Right lobe of liver (tissue), 4 donors: ENCODE data around the gene HM13.

Experiments
- POLR2A ChIP-seq: fragments of 450-650 bp; IDR thresholded peaks from one replicate; pipeline ENCODE4 v1.6.1; 2017; ENCODE audit warnings: antibody characterized with exemption, mild to moderate bottlenecking
- TF ChIP-seq, protein P1 (sequence below), 4 donors: fragments of 200-600 bp in 3 of 4; fragments of 450-650 bp in 1 of 4; IDR thresholded peaks; one replicate each; pipeline versions ENCODE4 v1.5.1 to v1.8.0; 2016 to 2022; ENCODE audit warnings: antibody characterized with exemption in 4 of 4, mild to moderate bottlenecking in 2 of 4
- donor health status: DM: no; HTN: no; CAD: no.
- donor health status: DM: no; HTN: no; CAD: no.
- donor health status: DM: no; HTN: yes; CAD: no.

DNA sequence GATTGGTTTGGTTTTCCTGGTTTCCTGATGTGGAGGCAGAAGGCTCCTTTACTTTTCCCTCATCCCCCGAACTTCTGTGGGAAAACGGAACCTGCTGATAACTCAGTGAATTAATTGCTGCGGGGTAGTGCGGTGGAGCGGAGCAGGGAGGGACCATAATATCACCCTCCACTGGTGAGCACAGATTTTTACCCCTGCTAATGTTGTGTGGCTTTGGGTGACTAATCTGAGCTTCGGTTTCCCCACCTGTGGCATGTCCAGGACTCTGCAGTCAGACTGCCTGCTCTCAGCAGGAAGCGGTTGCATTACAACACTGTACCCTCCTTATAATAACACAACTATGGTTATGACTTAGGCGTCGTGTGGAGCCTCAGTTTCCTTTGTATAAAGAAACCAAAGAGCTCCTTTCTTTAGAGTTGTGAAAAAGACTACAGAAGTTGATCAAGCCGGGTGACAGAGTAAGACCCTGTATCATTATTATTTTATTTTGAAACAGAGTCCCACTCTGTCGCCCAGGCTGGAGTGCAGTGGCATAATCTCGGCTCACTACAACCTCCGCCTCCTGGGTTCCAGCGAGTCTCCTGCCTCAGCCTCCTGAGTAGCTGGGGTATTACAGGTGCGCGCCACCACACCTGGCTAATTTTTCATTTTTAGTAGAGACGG is 88.7 kb downstream of the HM13 start:
- no peak for TF ChIP-seq POLR2A
- TF ChIP-seq, protein P1, sequence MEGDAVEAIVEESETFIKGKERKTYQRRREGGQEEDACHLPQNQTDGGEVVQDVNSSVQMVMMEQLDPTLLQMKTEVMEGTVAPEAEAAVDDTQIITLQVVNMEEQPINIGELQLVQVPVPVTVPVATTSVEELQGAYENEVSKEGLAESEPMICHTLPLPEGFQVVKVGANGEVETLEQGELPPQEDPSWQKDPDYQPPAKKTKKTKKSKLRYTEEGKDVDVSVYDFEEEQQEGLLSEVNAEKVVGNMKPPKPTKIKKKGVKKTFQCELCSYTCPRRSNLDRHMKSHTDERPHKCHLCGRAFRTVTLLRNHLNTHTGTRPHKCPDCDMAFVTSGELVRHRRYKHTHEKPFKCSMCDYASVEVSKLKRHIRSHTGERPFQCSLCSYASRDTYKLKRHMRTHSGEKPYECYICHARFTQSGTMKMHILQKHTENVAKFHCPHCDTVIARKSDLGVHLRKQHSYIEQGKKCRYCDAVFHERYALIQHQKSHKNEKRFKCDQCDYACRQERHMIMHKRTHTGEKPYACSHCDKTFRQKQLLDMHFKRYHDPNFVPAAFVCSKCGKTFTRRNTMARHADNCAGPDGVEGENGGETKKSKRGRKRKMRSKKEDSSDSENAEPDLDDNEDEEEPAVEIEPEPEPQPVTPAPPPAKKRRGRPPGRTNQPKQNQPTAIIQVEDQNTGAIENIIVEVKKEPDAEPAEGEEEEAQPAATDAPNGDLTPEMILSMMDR (IDR thresholded peaks at IDR 0.05), result no peak
